HCT116 (cell line): Measurements from ENCODE around the gene PDGFA.

Experiments
- CEBPB ChIP-seq: IDR thresholded peaks from 2 replicates; pipeline ENCODE4 v1.6.1; 2012; ENCODE audit warnings: low read depth
- EGR1 ChIP-seq: IDR thresholded peaks from 2 replicates; pipeline ENCODE4 v1.6.1; 2012; ENCODE audit warnings: low read depth
- EZH2 ChIP-seq: fragments of 200-600 bp; sonication (generic); IDR thresholded peaks from 2 replicates; pipeline ENCODE4 v1.6.1; 2017; ENCODE audit warnings: antibody characterized with exemption, mixed run types
- EZH2phosphoT487 ChIP-seq: fragments of 200-600 bp; IDR thresholded peaks from 2 replicates; pipeline ENCODE4 v1.6.1; 2018; ENCODE audit warnings: antibody characterized with exemption, borderline replicate concordance
- JUND ChIP-seq: IDR thresholded peaks from 2 replicates; pipeline ENCODE4 v1.6.1; 2012
- POLR2A ChIP-seq: IDR thresholded peaks from 2 replicates; pipeline ENCODE4 v1.7.0; 2011; ENCODE audit warnings: borderline replicate concordance; ENCODE audit not compliant: insufficient read depth, insufficient read length; ENCODE audit errors: extremely low read depth
- POLR2AphosphoS5 ChIP-seq: IDR thresholded peaks from 2 replicates; pipeline ENCODE4 v1.6.1; 2011; ENCODE audit warnings: mild to moderate bottlenecking, low read depth, low read length, moderate library complexity
- SRF ChIP-seq: IDR thresholded peaks from 2 replicates; pipeline ENCODE4 v1.6.1; 2012; ENCODE audit warnings: low read depth
- TCF7L2 ChIP-seq: IDR thresholded peaks from 2 replicates; pipeline ENCODE4 v1.7.0; 2011; ENCODE audit warnings: borderline replicate concordance, inconsistent platforms; ENCODE audit not compliant: insufficient read depth, insufficient read length; ENCODE audit errors: extremely low read depth
- YY1 ChIP-seq: IDR thresholded peaks from 2 replicates; pipeline ENCODE4 v1.6.1; 2011; ENCODE audit warnings: low read length, low read depth, moderate library complexity, mild to moderate bottlenecking; ENCODE audit not compliant: insufficient replicate concordance; ENCODE audit errors: extremely low read depth
- TF ChIP-seq, protein P1 (sequence below), 3 experiments: fragments of 200-600 bp in 1 of 3; sonication (generic) in 1 of 3; IDR thresholded peaks in 2 of 3; conservative IDR thresholded peaks in 1 of 3; 2 replicates each; pipeline ENCODE4 v1.5.1; 2012 to 2017; ENCODE audit warnings: low read depth in 2 of 3, low read length in 2 of 3, antibody characterized with exemption in 1 of 3, borderline replicate concordance in 1 of 3, control low read depth in 1 of 3, mild to moderate bottlenecking in 1 of 3, mixed read lengths in 1 of 3, mixed run types in 1 of 3, moderate library complexity in 1 of 3; ENCODE audit not compliant: insufficient read depth in 1 of 3
- TF ChIP-seq, protein P2 (sequence below): IDR thresholded peaks from 2 replicates; pipeline ENCODE4 v1.6.1; 2011; ENCODE audit warnings: mild to moderate bottlenecking, low read length, moderate library complexity; ENCODE audit not compliant: insufficient replicate concordance; ENCODE audit errors: extremely low read depth
- TF ChIP-seq, protein P3 (sequence below): IDR thresholded peaks from 2 replicates; pipeline ENCODE4 v1.6.1; 2012; ENCODE audit warnings: low read depth
- TF ChIP-seq, protein P4 (sequence below): IDR thresholded peaks from 2 replicates; pipeline ENCODE4 v1.6.1; 2012

DNA sequence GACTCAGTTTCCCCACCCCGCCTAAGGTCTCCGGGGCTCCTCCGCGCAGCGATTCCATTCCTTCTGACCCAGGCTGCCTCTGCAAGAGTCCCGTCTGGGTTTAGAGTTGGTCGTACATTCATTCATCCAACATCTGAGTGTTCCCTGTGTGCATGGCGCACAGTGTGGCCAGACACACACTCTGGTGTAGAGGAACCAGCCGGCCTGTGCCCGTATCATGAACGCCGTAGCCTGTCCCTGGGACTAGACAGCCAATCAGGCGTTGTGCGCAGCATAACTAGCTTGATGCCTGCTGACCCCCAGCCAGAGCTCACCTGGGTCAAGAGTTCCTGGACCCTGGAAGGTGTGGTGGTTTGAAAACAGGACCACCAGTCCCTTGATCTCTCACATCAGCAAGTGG is 20.9 kb upstream of the PDGFA start:
- TF ChIP-seq EZH2 (no peak), POLR2A (no peak), POLR2AphosphoS5 (no peak), YY1 (no peak), TCF7L2 (no peak), SRF (no peak), EZH2phosphoT487 (no peak), CEBPB (no peak), JUND (no peak), EGR1 (no peak)
- TF ChIP-seq, protein P1, sequence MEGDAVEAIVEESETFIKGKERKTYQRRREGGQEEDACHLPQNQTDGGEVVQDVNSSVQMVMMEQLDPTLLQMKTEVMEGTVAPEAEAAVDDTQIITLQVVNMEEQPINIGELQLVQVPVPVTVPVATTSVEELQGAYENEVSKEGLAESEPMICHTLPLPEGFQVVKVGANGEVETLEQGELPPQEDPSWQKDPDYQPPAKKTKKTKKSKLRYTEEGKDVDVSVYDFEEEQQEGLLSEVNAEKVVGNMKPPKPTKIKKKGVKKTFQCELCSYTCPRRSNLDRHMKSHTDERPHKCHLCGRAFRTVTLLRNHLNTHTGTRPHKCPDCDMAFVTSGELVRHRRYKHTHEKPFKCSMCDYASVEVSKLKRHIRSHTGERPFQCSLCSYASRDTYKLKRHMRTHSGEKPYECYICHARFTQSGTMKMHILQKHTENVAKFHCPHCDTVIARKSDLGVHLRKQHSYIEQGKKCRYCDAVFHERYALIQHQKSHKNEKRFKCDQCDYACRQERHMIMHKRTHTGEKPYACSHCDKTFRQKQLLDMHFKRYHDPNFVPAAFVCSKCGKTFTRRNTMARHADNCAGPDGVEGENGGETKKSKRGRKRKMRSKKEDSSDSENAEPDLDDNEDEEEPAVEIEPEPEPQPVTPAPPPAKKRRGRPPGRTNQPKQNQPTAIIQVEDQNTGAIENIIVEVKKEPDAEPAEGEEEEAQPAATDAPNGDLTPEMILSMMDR (IDR thresholded peaks at IDR 0.05 in 2 of 3, conservative IDR thresholded peaks at IDR 0.05 in 1 of 3; ENCODE audit: borderline replicate concordance in 1 of 3, insufficient read depth in 1 of 3, low read depth in 2 of 3, low read length in 2 of 3) = no peak
- TF ChIP-seq, protein P2, sequence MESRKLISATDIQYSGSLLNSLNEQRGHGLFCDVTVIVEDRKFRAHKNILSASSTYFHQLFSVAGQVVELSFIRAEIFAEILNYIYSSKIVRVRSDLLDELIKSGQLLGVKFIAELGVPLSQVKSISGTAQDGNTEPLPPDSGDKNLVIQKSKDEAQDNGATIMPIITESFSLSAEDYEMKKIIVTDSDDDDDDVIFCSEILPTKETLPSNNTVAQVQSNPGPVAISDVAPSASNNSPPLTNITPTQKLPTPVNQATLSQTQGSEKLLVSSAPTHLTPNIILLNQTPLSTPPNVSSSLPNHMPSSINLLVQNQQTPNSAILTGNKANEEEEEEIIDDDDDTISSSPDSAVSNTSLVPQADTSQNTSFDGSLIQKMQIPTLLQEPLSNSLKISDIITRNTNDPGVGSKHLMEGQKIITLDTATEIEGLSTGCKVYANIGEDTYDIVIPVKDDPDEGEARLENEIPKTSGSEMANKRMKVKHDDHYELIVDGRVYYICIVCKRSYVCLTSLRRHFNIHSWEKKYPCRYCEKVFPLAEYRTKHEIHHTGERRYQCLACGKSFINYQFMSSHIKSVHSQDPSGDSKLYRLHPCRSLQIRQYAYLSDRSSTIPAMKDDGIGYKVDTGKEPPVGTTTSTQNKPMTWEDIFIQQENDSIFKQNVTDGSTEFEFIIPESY = no peak
- TF ChIP-seq, protein P3, sequence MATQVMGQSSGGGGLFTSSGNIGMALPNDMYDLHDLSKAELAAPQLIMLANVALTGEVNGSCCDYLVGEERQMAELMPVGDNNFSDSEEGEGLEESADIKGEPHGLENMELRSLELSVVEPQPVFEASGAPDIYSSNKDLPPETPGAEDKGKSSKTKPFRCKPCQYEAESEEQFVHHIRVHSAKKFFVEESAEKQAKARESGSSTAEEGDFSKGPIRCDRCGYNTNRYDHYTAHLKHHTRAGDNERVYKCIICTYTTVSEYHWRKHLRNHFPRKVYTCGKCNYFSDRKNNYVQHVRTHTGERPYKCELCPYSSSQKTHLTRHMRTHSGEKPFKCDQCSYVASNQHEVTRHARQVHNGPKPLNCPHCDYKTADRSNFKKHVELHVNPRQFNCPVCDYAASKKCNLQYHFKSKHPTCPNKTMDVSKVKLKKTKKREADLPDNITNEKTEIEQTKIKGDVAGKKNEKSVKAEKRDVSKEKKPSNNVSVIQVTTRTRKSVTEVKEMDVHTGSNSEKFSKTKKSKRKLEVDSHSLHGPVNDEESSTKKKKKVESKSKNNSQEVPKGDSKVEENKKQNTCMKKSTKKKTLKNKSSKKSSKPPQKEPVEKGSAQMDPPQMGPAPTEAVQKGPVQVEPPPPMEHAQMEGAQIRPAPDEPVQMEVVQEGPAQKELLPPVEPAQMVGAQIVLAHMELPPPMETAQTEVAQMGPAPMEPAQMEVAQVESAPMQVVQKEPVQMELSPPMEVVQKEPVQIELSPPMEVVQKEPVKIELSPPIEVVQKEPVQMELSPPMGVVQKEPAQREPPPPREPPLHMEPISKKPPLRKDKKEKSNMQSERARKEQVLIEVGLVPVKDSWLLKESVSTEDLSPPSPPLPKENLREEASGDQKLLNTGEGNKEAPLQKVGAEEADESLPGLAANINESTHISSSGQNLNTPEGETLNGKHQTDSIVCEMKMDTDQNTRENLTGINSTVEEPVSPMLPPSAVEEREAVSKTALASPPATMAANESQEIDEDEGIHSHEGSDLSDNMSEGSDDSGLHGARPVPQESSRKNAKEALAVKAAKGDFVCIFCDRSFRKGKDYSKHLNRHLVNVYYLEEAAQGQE = no peak
- TF ChIP-seq, protein P4, sequence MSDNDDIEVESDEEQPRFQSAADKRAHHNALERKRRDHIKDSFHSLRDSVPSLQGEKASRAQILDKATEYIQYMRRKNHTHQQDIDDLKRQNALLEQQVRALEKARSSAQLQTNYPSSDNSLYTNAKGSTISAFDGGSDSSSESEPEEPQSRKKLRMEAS = no peak
